Tibial nerve (tissue), 4 donors: ENCODE results near the gene CHST12. TPM values are rescaled to one million over a fixed set of nuclear protein-coding genes. Genes with fewer than 3 reads are reported as not detected.

ENCODE experiments used
- DNase-seq, 2 donors: peaks; one replicate each; pipeline ENCODE4 v3.0.0-alpha.2; 2019; ENCODE audit warnings: low spot score in 2 of 2
- H3K27ac ChIP-seq, 4 donors: fragments of 200-600 bp; sonication (generic) in 3 of 4; one replicate each; pipeline ENCODE4 v1.5.1; 2017 to 2019; ENCODE audit warnings: mild to moderate bottlenecking in 1 of 4
- H3K27me3 ChIP-seq, 2 donors: fragments of 200-600 bp; sonication (generic) in 1 of 2; one replicate each; pipeline versions ENCODE4 v1.5.1 to v1.6.0; 2017 to 2019
- H3K36me3 ChIP-seq, 3 donors: fragments of 200-600 bp; sonication (generic); one replicate each; pipeline ENCODE4 v1.5.1; 2018 to 2019
- H3K4me1 ChIP-seq, 4 donors: fragments of 200-600 bp; sonication (generic) in 3 of 4; one replicate each; pipeline ENCODE4 v1.5.1; 2017 to 2019
- H3K4me3 ChIP-seq, 4 donors: fragments of 200-600 bp; sonication (generic) in 3 of 4; one replicate each; pipeline ENCODE4 v1.5.1; 2017 to 2019; ENCODE audit warnings: mild to moderate bottlenecking in 1 of 4, moderate library complexity in 1 of 4
- H3K9me3 ChIP-seq, 4 donors: fragments of 200-600 bp; sonication (generic) in 3 of 4; one replicate each; pipeline ENCODE4 v1.5.1; 2017 to 2019
- CTCF ChIP-seq, 5 experiments: fragments of 200-600 bp in 3 of 5; fragments of 450-650 bp in 2 of 5; sonication (generic) in 3 of 5; IDR thresholded peaks; one replicate each; pipeline ENCODE4 v1.5.1; 2016 to 2019; ENCODE audit warnings: antibody characterized with exemption in 5 of 5, mild to moderate bottlenecking in 3 of 5, moderate library complexity in 2 of 5
- EP300 ChIP-seq, 2 donors: sonication (generic); formaldehyde crosslinking; IDR thresholded peaks; one replicate each; pipeline ENCODE4 v1.6.1; 2017; ENCODE audit warnings: antibody characterized with exemption in 2 of 2, mild to moderate bottlenecking in 1 of 2
- POLR2A ChIP-seq, 2 donors: fragments of 450-650 bp; IDR thresholded peaks; one replicate each; pipeline ENCODE4 v1.6.1; 2017; ENCODE audit warnings: antibody characterized with exemption in 2 of 2, mild to moderate bottlenecking in 2 of 2, moderate library complexity in 2 of 2
- WGBS, 2 donors: methylation state at CpG; one replicate each; pipeline ENCODE4 v1.1.5; 2018; 5-methylcytosine and 5-hydroxymethylcytosine counted together
- total RNA-seq, 4 donors: library from RNA; depleted of rRNA; stranded (reverse); fragments of >200 nt; gene quantifications; one replicate each; pipeline ENCODE4 v1.1.0, GENCODE V29; 2016

Gene CHST12
- total RNA-seq, 4 donors from 2014 or later, result 21.0 to 29.9 (median 29.3) TPM

- no peaks in the 10 kb centered on the region for H3K9me3 ChIP-seq
- peaks cover 0 to 49% (median 24%) of the 10 kb centered on the region in 4 donors for H3K4me1 ChIP-seq
- H3K27me3 ChIP-seq, result peaks cover 0 to 21% of the 10 kb centered on the region in 2 donors
- no peak for TF ChIP-seq POLR2A (IDR thresholded peaks at IDR 0.05)
- no peak for TF ChIP-seq CTCF (IDR thresholded peaks at IDR 0.05)
- H3K27ac ChIP-seq, result no peak overlapping the region
- DNase-seq, result no peak
- 94 to 97% methylated on average over 2 of the region's 2 CpGs for WGBS, 2 donors
- H3K36me3 ChIP-seq, result no peaks in the 10 kb centered on the region
- H3K4me3 ChIP-seq, result no peak overlapping the region
These were observed 88.6 kb downstream of the CHST12 start for GRCh38 chr7:2492038-2492437.

- TF ChIP-seq EP300 (IDR thresholded peaks at IDR 0.05), result no peak
- H3K4me1 ChIP-seq, result peaks cover 0 to 42% (median 13%) of the 10 kb centered on the region in 4 donors
- no peaks in the 10 kb centered on the region for H3K9me3 ChIP-seq
- no peak overlapping the region for H3K4me3 ChIP-seq
- no peak for DNase-seq
- H3K27me3 ChIP-seq, result peaks cover 0 to 35% of the 10 kb centered on the region in 2 donors
- no peaks in the 10 kb centered on the region for H3K36me3 ChIP-seq
- no peak overlapping the region for H3K27ac ChIP-seq
- 31 to 41% methylated on average over 10 of the region's 11 CpGs for WGBS, 2 donors
These were observed 90.1 kb downstream of the CHST12 start for GRCh38 chr7:2493205-2494164.

- peaks cover 0 to 44% of the 10 kb centered on the region in 2 donors for H3K27me3 ChIP-seq
- 53 to 58% methylated on average over 30 to 32 of the region's 32 CpGs for WGBS, 2 donors
- DNase-seq, result no peak
- H3K27ac ChIP-seq, result no peak overlapping the region
- H3K4me3 ChIP-seq, result no peak overlapping the region
- no peaks in the 10 kb centered on the region for H3K9me3 ChIP-seq
- H3K36me3 ChIP-seq, result no peaks in the 10 kb centered on the region
- TF ChIP-seq CTCF (IDR thresholded peaks at IDR 0.05) (no peak), EP300 (IDR thresholded peaks at IDR 0.05) (no peak), POLR2A (IDR thresholded peaks at IDR 0.05) (no peak)
- peaks cover 0 to 33% (median 6%) of the 10 kb centered on the region in 4 donors for H3K4me1 ChIP-seq
These were observed 91.0 kb downstream of the CHST12 start for GRCh38 chr7:2494191-2495130.

- no peak for TF ChIP-seq EP300 (IDR thresholded peaks at IDR 0.05)
- TF ChIP-seq CTCF (IDR thresholded peaks at IDR 0.05), result no peak
These were observed 92.2 kb downstream of the CHST12 start for GRCh38 chr7:2495418-2496299.

GRCh38 chr7:2496375-2496774 is 93.0 kb downstream of the CHST12 start:
- H3K36me3 ChIP-seq, result no peaks in the 10 kb centered on the region
- WGBS, 2 donors, result 88 to 92% methylated on average over 8 to 9 of the region's 9 CpGs
- DNase-seq, result no peak
- no peak overlapping the region for H3K4me3 ChIP-seq
- no peak overlapping the region for H3K27ac ChIP-seq
- H3K9me3 ChIP-seq, result no peaks in the 10 kb centered on the region
- TF ChIP-seq EP300 (IDR thresholded peaks at IDR 0.05) (no peak), CTCF (IDR thresholded peaks at IDR 0.05) (no peak), POLR2A (IDR thresholded peaks at IDR 0.05) (no peak)
- peaks cover 0 to 24% (median 0%) of the 10 kb centered on the region in 4 donors for H3K4me1 ChIP-seq
- H3K27me3 ChIP-seq, result peaks cover 0 to 44% of the 10 kb centered on the region in 2 donors

More at GRCh38 chr7:2495418-2496299, 92.2 kb downstream of the CHST12 start:
- H3K27ac ChIP-seq, result no peak overlapping the region
- no peaks in the 10 kb centered on the region for H3K9me3 ChIP-seq
- no peak overlapping the region for H3K4me3 ChIP-seq
- H3K36me3 ChIP-seq, result no peaks in the 10 kb centered on the region
- H3K4me1 ChIP-seq, result peaks cover 0 to 24% (median 0%) of the 10 kb centered on the region in 4 donors
- no peak for DNase-seq
- H3K27me3 ChIP-seq, result peaks cover 0 to 44% of the 10 kb centered on the region in 2 donors
- 59 to 61% methylated on average over 24 of the region's 25 CpGs for WGBS, 2 donors
